HepG2 (cell line): Measurements from ENCODE around the gene TTC16. TPM values are rescaled to one million over a fixed set of nuclear protein-coding genes. Genes with fewer than 3 reads are reported as not detected.
A peak's percentile ranks its signal among the peaks of the same experiment; 100 is the strongest.

Source experiments
- AHR ChIP-seq: IDR thresholded peaks from 2 replicates; pipeline ENCODE4 v1.6.1; 2018; ENCODE audit warnings: missing genetic modification reagents, missing compliant biosample characterization
- ARID2 ChIP-seq: sonication (generic); formaldehyde crosslinking; IDR thresholded peaks from 2 replicates; pipeline ENCODE4 v1.8.1; 2022; ENCODE audit warnings: mild to moderate bottlenecking, missing genetic modification reagents, borderline replicate concordance
- ATF1 ChIP-seq: IDR thresholded peaks from 2 replicates; pipeline ENCODE4 v1.6.1; 2016; ENCODE audit warnings: mild to moderate bottlenecking, control low read depth
- CBFB ChIP-seq: sonication (generic); formaldehyde crosslinking; IDR thresholded peaks from 2 replicates; pipeline ENCODE4 v1.4.0; 2020; ENCODE audit warnings: missing genetic modification reagents
- GLMP ChIP-seq: sonication (generic); formaldehyde crosslinking; IDR thresholded peaks from 2 replicates; pipeline ENCODE4 v1.9.0; 2021; ENCODE audit warnings: missing genetic modification reagents, mild to moderate bottlenecking, borderline replicate concordance
- HDAC6 ChIP-seq: fragments of 200-600 bp; sonication (generic); IDR thresholded peaks from 2 replicates; pipeline ENCODE4 v1.7.0; 2017; ENCODE audit warnings: mild to moderate bottlenecking, antibody characterized with exemption, low read length, low read depth
- JUN ChIP-seq: sonication (generic); formaldehyde crosslinking; IDR thresholded peaks from 2 replicates; pipeline ENCODE4 v1.4.0; 2020; ENCODE audit warnings: mild to moderate bottlenecking, missing genetic modification reagents
- JUNB ChIP-seq: sonication (generic); formaldehyde crosslinking; IDR thresholded peaks from 2 replicates; pipeline ENCODE4 v1.8.0; 2022; ENCODE audit warnings: missing genetic modification reagents, mild to moderate bottlenecking, borderline replicate concordance
- MEIS1 ChIP-seq: sonication (generic); formaldehyde crosslinking; IDR thresholded peaks from 2 replicates; pipeline ENCODE4 v1.9.0; 2021; ENCODE audit warnings: mild to moderate bottlenecking, missing genetic modification reagents, moderate library complexity, borderline replicate concordance
- MLLT10 ChIP-seq: sonication (generic); formaldehyde crosslinking; IDR thresholded peaks from 2 replicates; pipeline ENCODE4 v1.4.0; 2020; ENCODE audit warnings: missing genetic modification reagents
- MXD1 ChIP-seq: sonication (generic); formaldehyde crosslinking; IDR thresholded peaks from 2 replicates; pipeline ENCODE4 v1.4.0; 2020; ENCODE audit warnings: mild to moderate bottlenecking, missing genetic modification reagents
- MXD4 ChIP-seq: IDR thresholded peaks from 2 replicates; pipeline ENCODE4 v1.6.1; 2016; ENCODE audit warnings: mild to moderate bottlenecking, missing biosample characterization, missing genetic modification reagents
- NBN ChIP-seq: fragments of 450-650 bp; conservative IDR thresholded peaks from 2 replicates; pipeline ENCODE4 v1.6.1; 2017
- NFIB ChIP-seq: sonication (generic); formaldehyde crosslinking; IDR thresholded peaks from 2 replicates; pipeline ENCODE4 v1.9.0; 2021; ENCODE audit warnings: missing genetic modification reagents, mild to moderate bottlenecking, borderline replicate concordance
- RCOR2 ChIP-seq: IDR thresholded peaks from 2 replicates; pipeline ENCODE4 v1.6.1; 2016; ENCODE audit warnings: missing biosample characterization, missing genetic modification reagents
- REL ChIP-seq: sonication (generic); formaldehyde crosslinking; conservative IDR thresholded peaks from 2 replicates; pipeline ENCODE4 v1.8.0; 2022; ENCODE audit warnings: mild to moderate bottlenecking, missing genetic modification reagents, moderate library complexity
- RORA ChIP-seq: sonication (generic); formaldehyde crosslinking; IDR thresholded peaks from 2 replicates; pipeline ENCODE4 v1.5.0; 2020; ENCODE audit warnings: mild to moderate bottlenecking, missing genetic modification reagents, moderate library complexity
- SUZ12 ChIP-seq: fragments of 150-350 bp; IDR thresholded peaks from 2 replicates; pipeline ENCODE4 v1.6.1; 2014; ENCODE audit warnings: low read depth, low read length
- ZFP36L2 ChIP-seq: sonication (generic); formaldehyde crosslinking; IDR thresholded peaks from 2 replicates; pipeline ENCODE4 v1.4.0; 2020; ENCODE audit warnings: missing genetic modification reagents
- ZFP82 ChIP-seq: sonication (generic); formaldehyde crosslinking; IDR thresholded peaks from 2 replicates; pipeline ENCODE4 v1.5.1; 2020; ENCODE audit warnings: mild to moderate bottlenecking, missing genetic modification reagents, borderline replicate concordance
- ZMAT3 ChIP-seq: sonication (generic); formaldehyde crosslinking; conservative IDR thresholded peaks from 2 replicates; pipeline ENCODE4 v1.7.0; 2021; ENCODE audit warnings: missing genetic modification reagents
- ZNF143 ChIP-seq: sonication (generic); formaldehyde crosslinking; IDR thresholded peaks from 2 replicates; pipeline ENCODE4 v1.4.0; 2020; ENCODE audit warnings: missing genetic modification reagents
- ZNF432 ChIP-seq: sonication (generic); formaldehyde crosslinking; IDR thresholded peaks from 2 replicates; pipeline ENCODE4 v1.5.0; 2020; ENCODE audit warnings: missing genetic modification reagents, mild to moderate bottlenecking, borderline replicate concordance
- ZNF720 ChIP-seq: sonication (generic); formaldehyde crosslinking; IDR thresholded peaks from 2 replicates; pipeline ENCODE4 v1.4.0; 2020; ENCODE audit warnings: missing genetic modification reagents
- ZNF781 ChIP-seq: sonication (generic); formaldehyde crosslinking; IDR thresholded peaks from 2 replicates; pipeline ENCODE4 v1.5.1; 2020; ENCODE audit warnings: borderline replicate concordance, mild to moderate bottlenecking, missing genetic modification reagents; ENCODE audit errors: not compliant biosample characterization
- ZSCAN29 ChIP-seq: sonication (generic); formaldehyde crosslinking; conservative IDR thresholded peaks from 2 replicates; pipeline ENCODE4 v1.4.0; 2020; ENCODE audit warnings: mild to moderate bottlenecking, missing genetic modification reagents
- polyA plus RNA-seq, 8 experiments: library from polyadenylated mRNA; depleted of rRNA in 3 of 8; stranded (reverse) in 7 of 8; unstranded in 1 of 8; fragments of >200 nt; fragmentation: Illumina TruSeq in 4 of 8; extraction: Trizol in 4 of 8; gene quantifications; 2 replicates each; pipeline versions ENCODE4 v1.2.1 to v1.2.3, GENCODE V29; 2011 to 2016; ENCODE audit warnings: low read depth in 4 of 8, missing spikeins in 1 of 8, mixed read lengths in 1 of 8; ENCODE audit not compliant: insufficient read depth in 1 of 8
- total RNA-seq, 5 experiments: library from RNA; depleted of rRNA; stranded (reverse); fragments of >200 nt; fragmentation: Illumina TruSeq; extraction: Trizol; gene quantifications; 2 replicates each; pipeline ENCODE4 v1.2.3, GENCODE V29; 2016; ENCODE audit warnings: low read depth in 1 of 5
- TF ChIP-seq, protein P1 (sequence below): sonication (generic); formaldehyde crosslinking; IDR thresholded peaks from 2 replicates; pipeline ENCODE4 v1.4.0; 2020; ENCODE audit warnings: missing genetic modification reagents

Gene TTC16
- total and polyA plus RNA-seq, 2 of the 13 experiments (the other 11 are each of a cell fraction or from before 2014, with no cell fraction given), result not detected

GRCh38 chr9:127734747-127735529 is 19.1 kb downstream of the TTC16 start, which contains the start of gene TOR2A (continued):
- no peak for TF ChIP-seq GLMP (CRISPR knock-in tag)
- no peak for TF ChIP-seq RORA
- TF ChIP-seq ZNF432, result no peak
- no peak for TF ChIP-seq RCOR2 (CRISPR knock-in tag)
- no peak for TF ChIP-seq ZFP36L2 (CRISPR knock-in tag)
- TF ChIP-seq MEIS1, result peak; percentile 68; the same call in 1 of the 2 replicates
- no peak for TF ChIP-seq MLLT10 (CRISPR knock-in tag)
- no peak for TF ChIP-seq NBN
- no peak for TF ChIP-seq ZNF720 (CRISPR knock-in tag)
- no peak for TF ChIP-seq NFIB (CRISPR knock-in tag)
- TF ChIP-seq HDAC6, result no peak
- TF ChIP-seq JUN (CRISPR knock-in tag), result no peak
- peak; percentile 50; the same call in 1 of the 2 replicates for TF ChIP-seq MXD1 (CRISPR knock-in tag)
- no peak for TF ChIP-seq JUNB (CRISPR knock-in tag)
- TF ChIP-seq CBFB (CRISPR knock-in tag), result no peak
- TF ChIP-seq, protein P1, sequence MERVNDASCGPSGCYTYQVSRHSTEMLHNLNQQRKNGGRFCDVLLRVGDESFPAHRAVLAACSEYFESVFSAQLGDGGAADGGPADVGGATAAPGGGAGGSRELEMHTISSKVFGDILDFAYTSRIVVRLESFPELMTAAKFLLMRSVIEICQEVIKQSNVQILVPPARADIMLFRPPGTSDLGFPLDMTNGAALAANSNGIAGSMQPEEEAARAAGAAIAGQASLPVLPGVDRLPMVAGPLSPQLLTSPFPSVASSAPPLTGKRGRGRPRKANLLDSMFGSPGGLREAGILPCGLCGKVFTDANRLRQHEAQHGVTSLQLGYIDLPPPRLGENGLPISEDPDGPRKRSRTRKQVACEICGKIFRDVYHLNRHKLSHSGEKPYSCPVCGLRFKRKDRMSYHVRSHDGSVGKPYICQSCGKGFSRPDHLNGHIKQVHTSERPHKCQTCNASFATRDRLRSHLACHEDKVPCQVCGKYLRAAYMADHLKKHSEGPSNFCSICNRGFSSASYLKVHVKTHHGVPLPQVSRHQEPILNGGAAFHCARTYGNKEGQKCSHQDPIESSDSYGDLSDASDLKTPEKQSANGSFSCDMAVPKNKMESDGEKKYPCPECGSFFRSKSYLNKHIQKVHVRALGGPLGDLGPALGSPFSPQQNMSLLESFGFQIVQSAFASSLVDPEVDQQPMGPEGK (CRISPR knock-in tag), result peak; percentile 38; the same call in 1 of the 2 replicates
- TF ChIP-seq MXD4 (CRISPR knock-in tag), result peak; percentile 54
- peak; percentile 88 for TF ChIP-seq ZSCAN29 (CRISPR knock-in tag)
- TF ChIP-seq ZFP82 (CRISPR knock-in tag), result no peak; the same call in 1 of the 2 replicates
- no peak for TF ChIP-seq REL (CRISPR knock-in tag)
- TF ChIP-seq AHR (CRISPR knock-in tag), result no peak; the same call in 1 of the 2 replicates
- no peak for TF ChIP-seq ZNF781 (CRISPR knock-in tag)
- no peak for TF ChIP-seq ARID2 (CRISPR knock-in tag)
- TF ChIP-seq ZNF143 (CRISPR knock-in tag), result peak; percentile 97
- no peak; the same call in 1 of the 2 replicates for TF ChIP-seq ZMAT3 (CRISPR knock-in tag)
- TF ChIP-seq ATF1, result no peak
- peak; percentile 83 for TF ChIP-seq SUZ12
